Measurements from ENCODE around the gene RPP38. TPM values are rescaled to one million over a fixed set of nuclear protein-coding genes. Genes with fewer than 3 reads are reported as not detected.

RPP38 gene
- total and polyA plus RNA-seq, 2 of the 8 experiments (the other 6 are each of a cell fraction or from before 2014, with no cell fraction given), result 20.8 to 23.3 TPM

DNA sequence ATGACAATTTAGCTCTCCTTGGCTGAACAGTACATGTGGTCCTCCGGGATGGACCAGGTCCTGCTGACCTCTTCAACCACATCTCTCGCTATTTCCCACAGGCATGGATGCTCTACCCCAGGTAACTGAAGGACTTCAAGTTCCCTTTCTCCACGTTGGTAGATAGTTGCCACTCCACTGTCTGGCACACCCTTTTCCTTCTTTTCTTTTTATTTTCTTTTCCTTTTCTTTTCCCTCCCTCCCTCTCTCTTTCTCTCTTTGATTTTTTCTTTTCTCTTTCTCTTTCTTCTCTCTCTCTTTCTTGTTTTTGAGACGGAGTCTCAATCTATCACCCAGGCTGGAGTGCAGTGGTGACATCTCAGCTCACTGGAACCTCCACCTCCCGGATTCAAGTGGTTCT is 5.7 kb upstream of the RPP38 start:
- H2BK20ac ChIP-seq (ENCODE audit: low read length), result no peak overlapping the region
- DNase-seq (ENCODE audit: low read depth in 1 of 2, low spot score in 2 of 2), result no peak
- no peak overlapping the region for H2BK5ac ChIP-seq (ENCODE audit: low read depth, low read length)
- no peak overlapping the region for H3K18ac ChIP-seq (ENCODE audit: extremely low read depth, low read length)
- H3K23me2 ChIP-seq (ENCODE audit: low read depth, low read length), result peaks cover 2% of the 10 kb centered on the region; the same call in 1 of the 2 replicates
- no peak overlapping the region for H2BK15ac ChIP-seq (ENCODE audit: low read length)
- no peak overlapping the region for H3K56ac ChIP-seq (replicated peaks; ENCODE audit: insufficient read length, low read depth, low read length)
- no peak overlapping the region for H4K91ac ChIP-seq (replicated peaks; ENCODE audit: insufficient read length, low read length)
- H3K27me3 ChIP-seq (replicated peaks in 1 of 4; ENCODE audit: control insufficient read depth in 3 of 4, extremely low read depth in 1 of 4, insufficient read depth in 3 of 4, low read length in 3 of 4), result no peaks in the 10 kb centered on the region; a peak in 1 of 7 replicates
- H3K23ac ChIP-seq (ENCODE audit: insufficient read length), result no peak overlapping the region
- H4K20me1 ChIP-seq (replicated peaks in 1 of 2; ENCODE audit: control insufficient read depth in 1 of 2, insufficient read depth in 2 of 2, low read length in 2 of 2), result no peaks in the 10 kb centered on the region
- WGBS, 2 experiments (ENCODE audit: extremely low coverage in 1 of 2, insufficient coverage in 1 of 2, insufficient read length in 1 of 2, insufficient replicate concordance in 2 of 2, low coverage in 1 of 2, low lambda C conversion rate in 2 of 2, missing lambda C conversion rate in 1 of 2), result 80% methylated on average over 5 of the region's 5 CpGs; no CpG with 5 or more reads in 1 of the 2 experiments
- H4K8ac ChIP-seq (ENCODE audit: extremely low read depth, insufficient read depth, low read length), result no peak overlapping the region
- no peaks in the 10 kb centered on the region for H3K36me3 ChIP-seq (ENCODE audit: control insufficient read depth in 2 of 4, insufficient read depth in 4 of 4, low read length in 3 of 4)
- no peak overlapping the region for H4K5ac ChIP-seq (ENCODE audit: insufficient read length, low read depth, low read length)
- H3K9me3 ChIP-seq (ENCODE audit: insufficient read depth in 2 of 2, low read depth in 1 of 2, low read length in 1 of 2), result no peaks in the 10 kb centered on the region
- H3K79me2 ChIP-seq (ENCODE audit: control insufficient read depth in 1 of 2, insufficient read depth in 2 of 2, low read length in 2 of 2), result no peaks in the 10 kb centered on the region
- H3K4me1 ChIP-seq (replicated peaks in 1 of 4; ENCODE audit: control insufficient read depth in 3 of 4, insufficient read depth in 4 of 4, low read length in 3 of 4), result peaks cover 0 to 2% (median 0%) of the 10 kb centered on the region in 4 experiments; a peak in 1 of 7 replicates
- H3K79me1 ChIP-seq (ENCODE audit: low read depth, low read length), result no peaks in the 10 kb centered on the region
- H3K9ac ChIP-seq (replicated peaks in 1 of 4; ENCODE audit: extremely low read depth in 1 of 4, low read depth in 3 of 4, low read length in 3 of 4), result no peak overlapping the region
- H3K4me3 ChIP-seq (ENCODE audit: extremely low read depth in 1 of 4, insufficient read depth in 2 of 4, low read depth in 3 of 4, low read length in 4 of 4), result no peak overlapping the region
- ChIA-PET POLR2A (ENCODE audit: partially characterized antibody) (interaction anchor here (1.3 to 1.5 kb wide), 2 partner anchors 8 to 14 kb away, joined by 3 to 6 read pairs; no protein-coding TSS in a partner anchor), CTCF (ENCODE audit: partially characterized antibody) (no interaction called here)
- no peak overlapping the region for H3K14ac ChIP-seq (ENCODE audit: insufficient read length)
- no peak overlapping the region for H3K4me2 ChIP-seq (ENCODE audit: insufficient read depth in 1 of 2, low read depth in 2 of 2, low read length in 2 of 2)
- H3K27ac ChIP-seq (ENCODE audit: low read depth, low read length), result no peak overlapping the region
- H2AK5ac ChIP-seq (ENCODE audit: low read depth, low read length), result no peak overlapping the region
- H2AFZ ChIP-seq (ENCODE audit: low read length), result no peak overlapping the region
- H2BK12ac ChIP-seq (ENCODE audit: low read depth, low read length), result no peak overlapping the region
- FAIRE-seq, result no peak
- no peak overlapping the region for H3K4ac ChIP-seq (replicated peaks; ENCODE audit: insufficient read length, low read depth, low read length)
- no peak overlapping the region for H2BK120ac ChIP-seq (replicated peaks; ENCODE audit: low read depth, low read length)
- no peak for TF ChIP-seq SIRT6 (IDR thresholded peaks at IDR 0.05; ENCODE audit: low read length)
- TF ChIP-seq CTBP2 (IDR thresholded peaks at IDR 0.05; ENCODE audit: borderline replicate concordance, insufficient read depth, insufficient read length, low read length), result no peak
- TF ChIP-seq, protein P1, sequence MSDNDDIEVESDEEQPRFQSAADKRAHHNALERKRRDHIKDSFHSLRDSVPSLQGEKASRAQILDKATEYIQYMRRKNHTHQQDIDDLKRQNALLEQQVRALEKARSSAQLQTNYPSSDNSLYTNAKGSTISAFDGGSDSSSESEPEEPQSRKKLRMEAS (IDR thresholded peaks at IDR 0.05), result no peak
- no peak for TF ChIP-seq EGR1 (IDR thresholded peaks at IDR 0.05; ENCODE audit: borderline replicate concordance, low read depth, low read length)
- no peak for TF ChIP-seq CREB1 (IDR thresholded peaks at IDR 0.05)
- TF ChIP-seq TEAD4 (IDR thresholded peaks at IDR 0.05; ENCODE audit: low read depth, low read length), result no peak
- TF ChIP-seq FOSL1 (IDR thresholded peaks at IDR 0.05; ENCODE audit: insufficient read depth, low read depth, low read length), result no peak
- TF ChIP-seq GTF2F1 (IDR thresholded peaks at IDR 0.05; ENCODE audit: borderline replicate concordance, low read depth, low read length), result no peak
- TF ChIP-seq CBX8 (IDR thresholded peaks at IDR 0.05; ENCODE audit: borderline replicate concordance, low read depth, low read length), result no peak
- no peak for TF ChIP-seq BCL11A (IDR thresholded peaks at IDR 0.05; ENCODE audit: low read depth in 2 of 2, low read length in 2 of 2)
- TF ChIP-seq RBBP5 (IDR thresholded peaks at IDR 0.05; ENCODE audit: borderline replicate concordance, low read depth, low read length), result no peak
- no peak for TF ChIP-seq JUND (IDR thresholded peaks at IDR 0.05; ENCODE audit: low read length)
- no peak for TF ChIP-seq POU5F1 (IDR thresholded peaks at IDR 0.05; ENCODE audit: low read depth, low read length)
- TF ChIP-seq KDM1A (IDR thresholded peaks at IDR 0.05; ENCODE audit: borderline replicate concordance, low read length), result no peak
- TF ChIP-seq EZH2 (IDR thresholded peaks at IDR 0.05; ENCODE audit: low read depth, low read length, severe bottlenecking), result no peak
